IPS-18c (cell line): Measurements from ENCODE around the gene MVB12B.
"Not testable (repeated sequence)": the region's sequence is repeated elsewhere in the genome, so short reads cannot be mapped to it uniquely, and the experiment has no call there.

Experiments
- H3K4me3 ChIP-seq: 2 replicates; pipeline ENCODE4 v1.7.0; 2013; ENCODE audit warnings: low read depth, mild to moderate bottlenecking, low read length, moderate library complexity; ENCODE audit not compliant: insufficient read depth
- H3K9me3 ChIP-seq: one replicate; pipeline ENCODE4 v1.6.1; 2013; ENCODE audit warnings: mild to moderate bottlenecking, low read length, moderate library complexity; ENCODE audit not compliant: control insufficient read depth, insufficient read depth

MVB12B gene

DNA sequence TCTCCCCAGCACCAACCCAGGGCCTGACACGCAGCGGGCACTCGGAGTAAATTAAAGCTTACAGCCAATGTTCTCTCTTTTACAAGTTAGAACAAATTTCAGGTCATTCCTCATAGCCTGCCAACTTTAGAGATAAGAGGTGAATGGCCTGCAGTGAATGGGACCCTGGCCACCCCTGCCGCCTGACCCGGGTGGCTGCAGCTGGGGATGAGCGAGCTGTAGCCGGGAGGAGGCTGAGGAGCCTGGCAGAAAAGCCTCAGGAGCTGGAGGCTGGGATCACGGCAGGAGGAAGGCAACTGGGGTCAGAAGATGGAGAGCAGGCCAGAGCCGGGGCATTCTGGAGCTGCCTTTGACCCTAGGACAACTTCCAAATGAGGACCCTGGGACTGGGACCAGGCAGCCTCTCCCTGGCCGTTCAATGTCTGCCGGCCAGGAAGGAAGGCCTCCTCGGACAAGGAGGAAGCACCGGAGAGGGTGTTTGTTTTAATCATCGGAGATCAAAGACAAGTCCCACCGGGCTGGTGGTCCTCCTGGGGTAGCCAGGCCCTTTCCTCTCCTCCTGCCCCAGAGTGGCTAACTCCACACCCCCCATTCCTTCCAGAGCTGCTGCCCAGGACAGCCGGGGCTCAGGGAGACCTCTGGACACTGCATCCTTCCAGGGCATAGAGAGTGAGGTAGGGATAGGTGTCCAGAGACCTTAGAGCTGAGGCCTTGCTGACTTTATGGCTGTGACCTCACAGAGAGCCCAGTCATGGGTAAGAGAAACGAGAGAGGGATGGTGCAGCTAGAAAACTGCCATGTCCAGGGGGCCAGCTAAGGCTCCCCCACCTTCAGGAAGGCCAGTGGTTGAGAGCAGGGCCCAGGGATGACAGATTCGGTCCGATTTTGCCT is 199.8 kb downstream of the MVB12B start:
- Histone ChIP-seq H3K4me3 (no peak overlapping the region), H3K9me3 (no peaks in the 10 kb centered on the region)

DNA sequence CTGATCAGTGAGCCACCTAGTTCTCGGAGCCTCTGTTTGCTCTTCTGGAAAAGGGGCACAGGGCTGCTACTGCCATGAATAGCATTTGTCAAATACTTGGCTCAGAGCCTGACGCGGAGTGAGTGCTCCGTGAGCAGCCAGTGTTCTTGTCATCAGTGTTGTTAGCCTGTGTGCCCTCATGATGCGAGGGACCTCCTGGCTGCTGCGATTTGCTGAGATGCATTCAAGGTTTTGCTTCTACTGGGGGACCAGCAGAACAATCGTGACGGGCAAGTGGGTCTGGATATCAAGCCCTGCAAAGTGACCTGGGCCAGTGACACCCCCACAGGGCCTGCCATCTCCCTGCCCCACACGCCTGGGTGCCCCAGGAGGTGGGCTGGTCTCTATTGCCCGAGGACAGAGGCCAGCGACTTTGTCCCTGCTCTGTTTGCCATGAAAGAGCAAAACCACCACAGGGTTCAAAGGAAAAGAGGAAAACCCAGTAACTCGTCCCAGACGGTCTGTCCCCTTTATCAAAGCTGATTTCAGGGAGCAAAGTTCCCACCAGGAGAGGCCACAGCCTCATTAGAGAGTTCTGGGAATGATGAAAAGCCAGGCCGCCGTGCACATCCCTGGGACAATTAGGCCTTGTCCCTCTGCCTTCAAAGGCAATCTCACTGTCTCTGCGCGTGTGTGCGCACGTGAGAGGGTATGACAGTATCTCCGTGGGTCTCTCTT is 200.6 kb downstream of the MVB12B start:
- H3K4me3 ChIP-seq: no peak overlapping the region

DNA sequence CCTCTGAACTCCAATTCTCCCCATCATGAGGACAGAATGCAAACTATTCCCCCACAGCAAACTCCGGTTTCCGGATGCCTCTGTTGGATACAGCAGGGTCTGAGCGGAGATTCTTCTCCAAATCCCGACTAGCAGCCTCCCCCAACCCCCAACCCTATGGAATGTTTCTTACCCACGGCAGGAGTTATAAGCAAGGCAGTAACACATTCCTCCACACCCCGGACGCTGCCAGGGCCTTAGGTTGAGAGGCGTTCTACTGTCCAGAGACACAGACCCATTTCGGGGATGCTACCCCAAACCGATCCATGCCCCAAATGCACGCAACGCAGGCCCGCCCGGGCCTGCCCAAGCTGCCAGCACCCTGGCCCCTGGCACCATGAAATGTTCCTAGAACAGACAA is 201.5 kb downstream of the MVB12B start:
- Histone ChIP-seq H3K4me3 (no peak overlapping the region), H3K9me3 (no peaks in the 10 kb centered on the region)

More for the DNA sequence above, 200.6 kb downstream of the MVB12B start:
- no peaks in the 10 kb centered on the region for H3K9me3 ChIP-seq

DNA sequence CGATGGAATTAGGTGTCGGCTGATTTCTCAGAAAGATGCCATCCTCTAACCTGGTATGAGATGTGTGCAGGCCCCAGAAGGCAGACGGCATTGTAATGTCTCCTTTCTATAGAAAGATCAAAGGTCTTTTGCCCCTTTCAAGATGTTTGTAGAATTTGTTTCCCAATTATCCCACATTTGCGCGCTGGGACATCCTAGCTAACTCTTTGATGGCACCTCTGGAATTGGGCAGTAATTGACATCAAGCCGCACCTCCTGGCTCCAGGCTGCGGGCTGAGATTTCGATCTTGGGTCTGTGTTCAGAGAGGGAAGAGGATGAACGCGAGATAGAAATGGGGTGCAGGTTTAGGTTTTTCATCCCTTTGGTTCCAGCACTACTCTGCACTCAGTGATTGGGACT is 202.3 kb downstream of the MVB12B start:
- H3K4me3 ChIP-seq: no peak overlapping the region
- no peaks in the 10 kb centered on the region for H3K9me3 ChIP-seq

DNA sequence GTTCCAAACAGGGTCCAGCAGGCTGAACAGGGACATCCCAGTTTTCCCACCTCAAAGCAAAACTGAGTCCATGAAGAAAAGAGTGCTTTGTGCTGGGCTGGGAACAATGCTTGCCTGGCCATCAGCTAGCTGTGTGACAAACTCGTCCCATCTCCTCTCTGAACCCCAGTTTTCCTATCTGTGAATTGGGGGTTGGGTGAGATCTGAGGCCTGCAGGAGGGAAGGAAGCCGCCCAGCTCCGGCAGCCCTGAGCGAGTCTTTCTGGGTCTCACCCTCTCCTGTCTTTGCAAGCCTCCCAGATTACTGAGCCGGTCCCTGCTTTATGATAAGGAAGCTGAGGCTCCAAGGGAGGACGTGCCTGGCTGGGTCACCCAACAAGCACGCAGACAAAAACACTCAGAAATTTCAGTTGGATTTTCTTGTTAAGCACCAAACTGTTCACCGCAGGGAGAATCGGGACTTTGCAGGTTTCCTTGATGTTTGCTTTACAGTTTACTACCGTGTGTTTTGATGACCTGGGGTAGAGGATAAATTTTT is 204.5 kb downstream of the MVB12B start:
- no peak overlapping the region for H3K4me3 ChIP-seq

DNA sequence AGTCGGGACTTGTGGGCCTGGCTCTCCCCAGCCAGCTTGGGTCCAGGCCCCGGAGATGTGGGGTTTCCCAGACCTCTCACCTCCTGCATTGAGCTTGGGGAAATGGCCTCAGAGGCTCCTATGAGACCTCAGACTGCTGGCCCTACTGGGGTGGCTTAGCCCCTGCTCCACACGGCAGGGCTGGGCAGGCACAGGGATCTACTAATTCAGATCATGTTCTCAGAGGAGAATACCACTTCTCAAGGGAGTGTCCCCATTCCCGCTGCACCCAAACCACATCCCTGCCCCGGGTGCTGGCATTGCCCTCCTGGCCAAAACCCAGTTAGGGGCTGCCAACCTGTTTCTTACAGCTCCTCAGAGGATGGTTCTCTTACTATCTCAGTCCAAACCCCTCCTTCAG is 205.0 kb downstream of the MVB12B start:
- Histone ChIP-seq H3K9me3 (no peaks in the 10 kb centered on the region), H3K4me3 (no peak overlapping the region)

More for the DNA sequence above, 204.5 kb downstream of the MVB12B start:
- H3K9me3 ChIP-seq: no peaks in the 10 kb centered on the region

DNA sequence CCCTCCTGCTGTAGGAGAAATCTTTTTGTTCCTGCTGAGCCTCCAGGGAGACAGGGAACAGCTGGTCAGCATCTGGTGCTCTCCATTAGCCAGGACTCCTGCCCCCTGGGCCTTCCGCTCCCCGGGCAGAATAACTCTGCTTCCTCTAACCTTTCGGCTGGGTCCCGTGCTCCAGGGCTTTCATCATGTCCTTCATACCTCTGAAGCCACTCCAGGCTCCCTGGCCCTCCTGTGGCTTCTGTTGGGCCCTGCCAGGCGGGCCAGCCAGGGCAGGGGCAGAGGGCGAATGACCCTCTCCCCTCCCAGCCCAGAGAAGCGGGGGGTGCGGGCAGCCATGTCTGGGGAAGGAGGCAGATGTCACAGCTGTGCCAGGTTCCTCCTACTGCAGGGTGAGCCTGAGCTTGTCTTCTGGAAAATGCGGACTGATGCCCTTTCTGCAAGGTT is 205.4 kb downstream of the MVB12B start:
- Histone ChIP-seq H3K9me3 (no peaks in the 10 kb centered on the region), H3K4me3 (no peak overlapping the region)

DNA sequence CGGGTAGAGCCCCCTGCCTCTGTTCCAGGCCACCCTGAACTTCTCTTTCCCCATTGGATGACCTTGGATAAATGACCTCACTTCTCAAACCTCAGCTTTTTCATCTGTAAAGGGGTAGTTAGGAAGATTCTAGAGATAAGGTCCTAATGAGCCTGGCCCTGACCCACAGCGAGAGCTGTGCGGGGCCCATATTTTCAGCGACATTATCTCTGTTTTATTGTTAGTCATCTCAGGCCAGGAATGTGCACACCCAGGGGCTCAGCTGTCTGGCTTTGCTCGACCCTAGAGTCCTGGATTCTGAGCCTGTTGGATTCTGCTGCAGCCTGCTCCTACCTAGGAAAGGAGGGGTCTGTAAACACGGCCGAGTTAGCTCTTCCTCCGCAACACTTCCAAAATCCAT is 205.9 kb downstream of the MVB12B start:
- Histone ChIP-seq H3K4me3 (no peak overlapping the region), H3K9me3 (no peaks in the 10 kb centered on the region)

DNA sequence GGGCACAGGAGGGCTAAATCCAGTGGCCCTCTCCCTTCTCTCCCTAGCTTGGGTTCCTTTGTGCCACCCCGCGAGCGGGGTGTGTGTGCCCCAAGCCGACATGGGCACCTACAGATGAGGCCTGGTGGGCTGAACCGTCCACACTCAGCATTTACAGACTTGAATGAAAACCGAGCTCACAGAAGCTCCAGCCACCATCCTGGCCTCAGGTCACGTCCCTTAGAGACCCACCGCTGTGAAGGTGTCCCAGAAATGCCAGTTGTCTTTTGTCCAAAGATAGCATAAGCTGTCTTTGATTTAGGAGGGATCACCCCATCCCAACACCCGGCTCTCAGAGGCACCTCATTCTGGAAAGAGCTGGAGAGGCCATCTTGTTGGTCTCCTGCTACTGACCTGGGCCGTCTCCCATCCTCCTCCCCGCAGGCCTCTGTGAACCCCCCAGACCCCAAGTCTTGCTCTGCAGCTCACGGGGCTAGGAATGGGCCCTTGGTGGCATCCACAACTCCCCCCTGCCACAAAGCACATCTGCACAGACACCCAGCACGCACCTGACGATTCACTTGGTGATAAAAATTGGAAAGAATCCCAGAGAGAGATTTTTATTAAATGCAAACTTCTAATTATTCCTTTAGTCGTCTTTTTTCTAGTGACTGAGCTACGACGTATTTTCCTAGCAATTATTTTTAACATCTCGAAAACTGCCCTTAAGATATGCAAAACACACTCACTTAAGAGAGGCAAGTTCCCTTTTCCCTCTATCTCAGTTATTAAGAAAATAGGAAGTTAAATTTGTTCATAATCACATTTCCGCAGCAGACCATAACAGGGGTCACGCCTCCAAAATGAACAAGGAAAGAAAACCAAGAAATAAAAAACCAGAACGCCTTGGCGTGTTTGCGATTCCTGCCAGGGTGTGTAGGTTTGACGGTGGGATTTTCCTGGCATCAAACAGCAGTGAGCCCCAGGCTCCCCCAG is 206.6 kb downstream of the MVB12B start:
- Histone ChIP-seq H3K4me3 (no peak overlapping the region), H3K9me3 (no peaks in the 10 kb centered on the region)

DNA sequence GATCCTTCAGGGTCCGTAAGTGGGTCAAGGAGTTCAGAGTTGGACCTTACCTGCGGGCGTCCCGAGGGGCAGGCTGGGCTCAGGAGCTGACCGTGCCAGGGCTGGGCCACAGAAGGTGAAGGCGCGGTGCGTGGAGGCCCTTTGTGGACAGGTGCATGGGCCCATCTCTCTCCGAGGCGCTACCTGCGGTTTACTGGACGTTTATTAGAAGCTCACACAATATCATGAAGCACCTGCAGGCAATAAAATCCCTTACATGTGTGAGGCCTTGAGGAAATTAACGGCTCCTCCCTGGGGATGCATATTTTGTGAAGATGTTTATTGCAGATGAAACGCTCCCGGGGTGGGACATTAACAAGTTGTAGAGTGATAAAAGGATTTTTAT is 207.3 kb downstream of the MVB12B start:
- Histone ChIP-seq H3K4me3 (no peak overlapping the region), H3K9me3 (no peaks in the 10 kb centered on the region)

DNA sequence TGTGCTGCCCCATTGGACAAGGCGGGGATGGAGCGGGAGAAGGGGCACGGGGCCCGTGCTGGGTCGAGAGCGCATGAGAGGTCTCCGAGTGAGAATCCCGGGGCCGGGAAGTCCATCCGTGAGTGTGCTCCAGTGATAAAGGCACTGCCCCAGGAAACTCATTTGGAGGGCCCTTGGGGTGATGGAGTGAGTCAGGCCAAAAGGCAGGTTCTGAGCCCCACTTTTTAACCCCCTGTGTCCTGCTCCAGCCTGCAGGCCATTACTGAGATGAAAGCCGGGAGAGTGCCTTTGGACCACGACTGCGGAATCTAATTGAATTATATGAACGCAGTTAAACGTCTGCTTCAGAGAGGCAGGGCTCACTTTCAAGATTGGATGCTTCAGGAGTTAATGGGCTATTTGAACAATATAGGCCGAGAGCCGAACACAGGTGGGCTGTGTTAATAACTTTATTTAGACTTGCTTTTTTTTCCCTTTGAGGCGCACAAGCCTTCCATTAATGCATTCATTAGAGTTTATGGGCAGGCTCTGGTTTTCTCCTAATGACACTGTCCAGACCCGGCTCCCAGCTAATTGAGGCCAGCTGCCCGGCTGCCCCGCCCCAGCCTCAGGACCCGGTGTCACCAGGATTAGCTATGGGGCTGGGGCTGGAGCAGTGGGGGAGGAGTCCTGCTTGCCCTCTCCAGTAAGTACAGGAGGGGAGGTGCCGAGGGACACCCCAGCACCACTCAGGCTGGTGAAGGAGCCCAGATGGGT is 208.0 kb downstream of the MVB12B start:
- Histone ChIP-seq H3K9me3 (no peaks in the 10 kb centered on the region), H3K4me3 (peak overlapping the region; percentile 42)

DNA sequence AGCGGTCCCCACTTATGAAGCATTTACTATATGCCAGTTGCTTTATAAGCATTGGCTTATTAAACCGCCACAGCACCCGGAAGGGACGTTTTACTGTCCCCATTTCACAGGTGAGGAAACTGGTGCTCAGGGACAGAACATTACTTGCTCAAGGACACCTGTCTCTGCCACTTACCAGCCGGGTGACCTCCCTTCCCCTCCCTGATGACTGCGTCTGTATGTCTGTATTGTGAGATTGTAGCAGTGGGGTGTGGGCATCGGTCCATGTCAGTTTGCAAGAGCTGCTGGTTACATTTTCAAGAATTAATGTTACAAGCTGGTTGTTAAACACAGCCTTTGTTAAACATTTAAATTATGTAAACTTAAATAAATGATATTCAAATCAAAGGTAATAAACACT is 209.5 kb downstream of the MVB12B start:
- H3K9me3 ChIP-seq: no peaks in the 10 kb centered on the region
- H3K4me3 ChIP-seq: no peak overlapping the region

DNA sequence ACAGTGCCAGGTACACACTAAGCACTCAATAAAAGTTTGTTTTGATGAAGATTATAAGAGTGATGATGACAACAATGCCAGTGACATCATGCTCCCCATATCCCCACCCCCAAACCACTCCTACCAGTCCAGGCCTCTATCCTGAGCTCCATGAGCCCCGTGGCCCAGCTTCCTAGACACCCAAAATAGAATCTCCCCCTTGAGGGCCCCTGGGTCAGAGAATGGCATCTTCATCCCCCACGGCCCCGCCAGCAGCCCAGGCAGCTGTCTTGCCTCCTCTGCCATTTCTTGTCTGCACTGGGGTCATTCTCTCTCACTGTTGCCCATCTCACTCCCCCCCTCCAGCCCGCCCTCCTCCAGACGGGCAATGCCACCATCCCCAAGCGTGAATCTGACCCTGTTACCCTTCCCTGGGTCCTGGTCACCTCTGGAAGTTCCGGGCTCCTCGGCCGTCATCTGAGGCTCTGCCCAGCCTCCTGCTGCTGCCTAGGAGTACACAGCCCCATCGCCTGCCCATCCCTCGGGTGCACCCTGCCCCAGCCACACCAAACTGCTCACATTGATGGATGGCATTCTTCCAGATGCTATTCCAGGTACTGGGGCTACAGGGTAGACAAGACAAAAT is 210.3 kb downstream of the MVB12B start:
- no peaks in the 10 kb centered on the region for H3K9me3 ChIP-seq
- H3K4me3 ChIP-seq: no peak overlapping the region

DNA sequence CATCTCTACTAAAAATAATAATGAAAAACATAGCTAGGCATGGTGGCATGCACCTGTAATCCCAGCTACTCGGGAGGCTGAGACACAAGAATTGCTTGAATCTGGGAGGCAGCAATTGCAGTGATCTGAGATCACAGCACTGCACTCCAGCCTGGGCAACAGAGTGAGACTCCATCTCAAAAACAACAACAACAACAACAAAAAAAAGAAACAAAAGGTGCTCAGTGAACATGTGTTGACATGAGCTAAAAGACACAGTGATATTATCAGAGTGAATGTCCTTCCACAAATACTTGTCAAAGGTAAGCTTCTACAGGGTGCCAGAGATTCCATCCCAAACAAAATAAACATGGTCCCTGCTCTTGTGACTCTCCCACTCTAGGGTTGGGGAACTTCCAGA is 211.9 kb downstream of the MVB12B start:
- H3K9me3 ChIP-seq: no peaks in the 10 kb centered on the region
- H3K4me3 ChIP-seq: no peak overlapping the region

DNA sequence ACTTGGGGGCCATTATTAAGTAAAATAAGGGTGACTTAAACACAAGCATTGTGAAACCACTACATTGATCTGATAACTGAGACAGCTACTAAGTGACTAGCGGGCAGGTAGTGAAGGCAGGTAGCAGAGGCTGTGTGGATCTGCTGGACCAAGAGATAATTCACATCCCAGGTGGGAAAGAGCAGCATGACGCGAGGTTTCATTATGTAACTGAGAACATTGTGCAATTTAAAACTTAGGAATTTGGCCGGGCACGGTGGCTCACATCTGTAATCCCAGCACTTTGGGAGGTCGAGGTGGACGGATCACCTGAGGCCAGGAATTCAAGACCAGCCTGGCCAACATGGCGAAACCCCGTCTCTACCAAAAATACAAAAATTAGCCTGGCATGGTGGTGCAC is 213.8 kb downstream of the MVB12B start:
- H3K9me3 ChIP-seq, H3K4me3 ChIP-seq: not testable (repeated sequence)

DNA sequence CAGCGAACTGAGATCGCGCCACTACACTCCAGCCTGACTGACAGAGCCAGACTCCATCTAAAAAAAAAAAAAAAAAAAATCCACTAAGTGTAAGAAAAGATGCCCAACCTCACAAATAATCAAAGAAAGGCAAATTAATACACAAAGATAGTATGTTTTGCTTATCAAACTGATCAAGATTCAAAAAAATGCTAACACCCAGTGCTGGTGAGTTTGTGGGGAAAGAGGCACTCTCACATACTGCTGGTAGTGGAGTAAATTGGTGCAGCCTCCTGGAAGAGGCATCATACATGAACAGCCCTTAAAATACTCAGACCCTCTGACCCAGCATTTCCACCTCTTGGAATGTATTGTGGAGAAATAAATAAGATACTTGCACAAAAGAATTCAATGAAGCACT is 216.9 kb downstream of the MVB12B start:
- H3K4me3 ChIP-seq: no peak overlapping the region
- peaks cover 2% of the 10 kb centered on the region for H3K9me3 ChIP-seq
